Midbrain (tissue), 1 donor: ENCODE results near the gene METTL21A.
"Not testable (repeated sequence)": the region's sequence is repeated elsewhere in the genome, so short reads cannot be mapped to it uniquely, and the experiment has no call there.

ENCODE experiments used
- DNase-seq: peaks from one replicate; lab custom pipeline; 2025; lab: John Stamatoyannopoulos, UW

The METTL21A gene

DNA sequence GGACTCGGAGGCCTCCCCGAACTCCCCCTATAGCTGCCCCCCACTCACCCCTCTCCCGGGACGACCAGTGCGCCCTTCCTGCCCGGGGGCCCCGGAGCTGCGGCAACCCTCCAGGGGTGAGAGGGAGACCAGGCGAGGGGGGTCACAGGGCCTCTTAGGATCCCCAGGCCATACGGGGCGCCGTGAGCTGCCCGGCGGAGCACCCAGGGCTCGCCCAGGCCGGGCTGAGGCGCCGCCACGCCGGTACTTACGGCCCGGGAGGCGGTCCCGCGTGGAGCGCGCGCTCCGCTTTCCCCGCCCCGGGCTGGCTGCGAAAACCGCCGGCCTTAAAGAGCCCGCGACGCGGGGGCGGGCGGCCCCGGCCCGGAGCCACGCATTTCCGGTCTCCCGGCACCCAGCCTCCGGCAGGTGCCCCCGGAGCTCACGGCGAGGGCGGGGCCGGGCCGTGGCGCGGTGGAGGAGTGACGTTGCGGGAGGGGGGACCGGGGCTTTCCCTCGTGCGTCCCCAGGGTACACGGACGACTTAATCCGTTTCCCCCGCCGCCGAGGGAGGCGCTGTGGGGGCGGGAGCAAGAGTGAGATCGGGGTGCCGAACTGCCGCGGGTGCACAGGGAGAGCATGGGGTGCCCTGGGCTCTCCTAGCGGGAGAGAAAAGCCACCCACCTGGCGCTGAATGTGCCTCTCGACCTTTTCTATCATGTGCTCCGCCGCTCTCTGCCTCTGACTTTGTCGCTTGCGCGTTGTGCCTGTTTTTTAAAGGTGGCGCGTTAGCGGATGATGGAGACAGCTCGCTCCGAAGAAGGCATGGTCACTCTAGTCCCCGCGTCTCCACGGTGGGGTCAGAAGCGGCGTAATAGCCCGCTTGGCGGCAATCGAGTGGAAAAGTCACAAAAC is at the start of gene METTL21A:
Gene METTL21A, minus strand, starts transcription at position 381 of the 894 bp plus-strand sequence. CDS start 1,019 bp downstream, outside the sequence.
- DNase-seq = peak; percentile 91

DNA sequence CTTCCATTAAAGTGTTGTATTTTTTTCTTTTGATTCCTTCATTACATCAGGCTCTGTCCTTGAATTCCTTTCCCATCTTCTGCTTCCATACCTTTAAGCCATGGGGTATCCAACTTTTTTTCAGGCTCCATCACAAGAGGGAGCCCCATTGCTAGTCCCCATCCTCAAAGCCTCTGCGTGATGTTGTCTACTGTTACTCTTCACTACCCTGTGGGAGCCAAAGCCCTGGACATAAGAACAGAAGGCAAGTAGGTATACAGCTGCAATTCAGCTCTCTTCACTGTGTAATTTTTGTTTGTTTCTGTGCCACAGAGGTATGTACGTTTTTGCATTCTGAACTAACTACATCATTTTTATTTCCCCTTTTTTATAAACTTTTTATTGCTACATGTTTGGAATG is 49.6 kb upstream of the METTL21A start:
- DNase-seq = no peak

DNA sequence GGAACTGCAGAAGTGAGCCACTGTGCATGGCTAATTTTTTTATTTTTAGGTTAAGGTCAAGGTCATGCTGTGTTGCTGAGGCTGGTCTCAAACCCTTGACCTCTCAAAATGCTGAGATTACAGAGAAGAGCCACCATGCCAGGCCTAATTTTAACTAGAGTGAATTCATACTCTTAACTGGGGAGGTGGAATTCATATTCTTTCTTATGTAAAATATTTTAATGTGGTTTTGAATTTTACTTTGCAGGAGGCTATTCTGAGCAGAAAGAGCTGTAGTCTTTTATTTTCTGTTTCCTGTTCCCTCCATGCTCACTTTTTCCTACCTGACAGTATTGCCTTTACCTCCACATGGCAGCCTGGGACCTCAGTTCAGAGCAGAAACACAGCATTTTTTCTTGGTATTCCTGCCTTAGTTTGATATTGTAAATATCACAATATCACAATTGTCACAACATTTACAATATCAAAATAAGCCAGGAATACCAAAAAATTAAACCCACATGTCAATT is 49.1 kb upstream of the METTL21A start:
- DNase-seq = no peak

DNA sequence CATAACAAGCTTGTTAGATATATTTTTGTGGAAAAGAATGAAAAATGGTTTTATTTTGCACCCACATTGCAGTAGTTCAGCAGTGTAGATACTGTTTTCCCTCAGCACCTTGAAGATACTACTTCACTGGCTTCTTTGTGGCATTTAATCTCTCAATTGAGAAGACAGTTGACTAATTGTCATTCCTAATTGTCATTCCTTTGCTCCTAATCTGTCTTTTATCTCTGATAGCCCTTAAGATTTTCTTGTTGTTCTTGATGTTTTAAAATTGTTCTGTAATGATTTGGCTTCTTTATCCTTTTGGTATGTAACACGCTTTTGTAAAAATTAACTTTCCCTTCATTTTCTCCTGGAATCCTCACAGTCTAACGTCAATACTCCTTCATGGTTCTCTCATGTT is 48.2 kb upstream of the METTL21A start:
- DNase-seq = no peak

DNA sequence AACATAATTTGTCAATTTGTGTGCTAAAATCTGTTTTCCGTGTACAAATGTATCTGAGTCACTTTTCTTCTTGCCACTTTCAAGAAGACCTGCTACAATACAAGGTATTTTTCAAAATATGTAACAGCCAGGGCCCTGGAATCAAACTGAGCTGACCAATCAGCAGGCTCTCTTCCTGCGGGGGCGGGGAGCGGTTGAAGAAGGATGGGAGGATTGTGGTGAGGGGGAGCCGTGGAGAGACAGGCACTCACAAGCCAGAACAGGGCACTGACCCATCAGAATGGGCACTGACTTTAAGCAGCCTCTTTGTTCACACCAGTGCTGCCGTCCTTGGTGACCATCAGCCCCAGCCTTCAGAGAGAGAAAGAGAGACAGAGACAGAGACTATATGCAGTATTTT is 45.7 kb upstream of the METTL21A start:
- no peak for DNase-seq

DNA sequence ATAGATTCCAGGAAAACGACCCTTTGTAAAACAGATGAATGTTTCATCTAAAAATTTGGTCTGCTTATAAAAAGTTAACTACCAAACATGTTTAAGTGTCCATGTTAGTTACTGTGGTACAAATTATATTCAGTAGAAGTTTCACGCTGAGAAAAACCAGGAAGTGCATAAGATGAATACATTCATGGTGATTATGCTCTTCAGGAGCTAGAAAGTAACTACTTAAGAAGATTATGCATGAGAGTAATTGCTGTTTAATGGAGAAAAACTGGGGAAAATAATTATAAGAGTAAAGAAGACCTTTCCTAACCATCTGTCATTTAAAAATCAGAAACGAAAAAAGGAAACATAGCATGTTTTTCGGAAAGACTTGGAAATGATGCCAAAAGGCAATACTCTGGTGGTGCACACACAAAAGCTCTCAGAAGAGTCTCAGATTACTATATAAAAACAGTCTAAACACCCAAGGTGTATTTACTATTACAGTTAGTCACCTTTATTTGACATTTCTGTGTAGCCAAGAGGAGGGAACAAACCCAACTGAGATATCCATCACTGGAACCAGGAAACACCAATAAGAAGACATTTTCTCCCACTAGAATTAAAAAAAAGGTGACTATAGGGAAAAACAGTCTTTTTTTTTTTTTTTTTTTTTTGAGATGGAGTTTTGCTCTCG is 38.8 kb upstream of the METTL21A start:
- no peak for DNase-seq

DNA sequence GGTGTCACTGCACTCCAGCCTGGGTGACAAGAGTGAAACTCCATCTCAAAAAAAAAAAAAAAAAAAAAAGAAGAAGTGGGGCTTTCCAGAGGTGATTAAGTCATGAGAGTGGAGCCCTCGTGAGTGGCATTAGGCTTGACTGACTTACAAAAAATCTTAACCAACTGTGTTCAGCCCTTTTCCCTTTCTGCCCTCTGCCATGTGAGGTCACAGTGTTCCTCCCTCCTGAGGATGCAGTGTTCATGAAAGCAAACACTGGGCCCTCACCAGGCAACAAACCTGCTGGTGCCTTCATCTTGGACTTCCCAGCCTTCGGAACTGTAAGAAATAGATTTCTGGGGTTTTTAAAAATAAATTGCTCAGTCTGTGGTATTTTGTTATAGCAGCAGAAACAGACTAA is 37.0 kb upstream of the METTL21A start:
- DNase-seq = no peak

DNA sequence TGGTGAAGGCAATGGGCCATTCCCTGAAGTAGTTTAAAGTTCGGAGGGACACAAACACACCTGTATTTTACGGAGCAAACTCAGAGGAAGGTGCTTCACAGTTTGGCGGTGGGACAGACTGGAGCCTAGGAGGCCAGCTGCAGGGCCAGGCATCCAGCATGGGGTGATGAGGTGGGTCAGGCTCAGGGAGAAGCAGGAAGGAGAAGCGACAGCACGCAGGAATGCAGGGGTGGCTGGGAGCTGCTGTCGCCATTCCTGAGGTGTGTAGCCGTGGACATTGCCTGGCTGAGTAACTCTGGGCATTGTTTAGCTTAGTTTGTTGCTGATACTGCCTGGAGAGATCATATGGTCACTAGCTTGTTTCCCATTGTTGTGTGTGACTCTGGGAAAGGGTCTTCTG is 35.8 kb upstream of the METTL21A start:
- no peak for DNase-seq

DNA sequence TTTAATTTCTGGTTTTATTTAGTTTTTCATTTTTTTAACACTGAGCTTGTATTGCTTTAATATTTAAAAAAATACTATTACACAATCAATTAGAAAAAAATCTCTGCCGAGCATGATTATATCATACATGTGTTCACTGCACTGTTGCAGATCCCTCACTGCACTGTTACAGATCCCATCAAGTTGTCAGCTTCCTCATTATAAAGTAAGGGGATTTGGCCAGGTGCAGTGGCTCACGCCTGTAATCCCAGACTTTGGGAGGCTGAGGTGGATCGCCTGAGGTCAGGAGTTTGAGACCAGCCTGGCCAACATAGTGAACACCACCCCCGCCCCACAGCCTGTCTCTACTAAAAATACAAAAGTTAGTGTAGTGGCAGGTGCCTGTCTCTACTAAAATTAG is 33.0 kb upstream of the METTL21A start:
- DNase-seq = no peak

DNA sequence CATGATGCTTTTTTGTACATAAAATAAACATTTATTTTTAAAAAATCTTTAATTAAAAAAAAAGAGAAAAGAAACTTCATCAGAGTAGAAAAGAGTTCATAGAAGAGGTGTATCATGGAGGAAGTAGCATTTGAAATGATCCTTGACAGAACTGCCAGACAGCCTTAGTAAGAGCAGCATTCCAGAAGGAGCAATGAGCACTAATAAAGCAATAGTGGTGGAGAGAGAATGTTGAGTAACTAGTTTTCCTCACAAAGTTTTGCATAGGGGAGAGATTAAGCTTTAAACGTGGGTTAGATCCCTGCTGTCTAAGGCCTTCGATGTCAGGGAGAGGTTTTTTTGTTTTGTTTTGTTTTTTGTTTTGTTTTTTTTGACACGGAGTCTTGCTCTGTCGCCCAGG is 29.8 kb upstream of the METTL21A start:
- DNase-seq = no peak

DNA sequence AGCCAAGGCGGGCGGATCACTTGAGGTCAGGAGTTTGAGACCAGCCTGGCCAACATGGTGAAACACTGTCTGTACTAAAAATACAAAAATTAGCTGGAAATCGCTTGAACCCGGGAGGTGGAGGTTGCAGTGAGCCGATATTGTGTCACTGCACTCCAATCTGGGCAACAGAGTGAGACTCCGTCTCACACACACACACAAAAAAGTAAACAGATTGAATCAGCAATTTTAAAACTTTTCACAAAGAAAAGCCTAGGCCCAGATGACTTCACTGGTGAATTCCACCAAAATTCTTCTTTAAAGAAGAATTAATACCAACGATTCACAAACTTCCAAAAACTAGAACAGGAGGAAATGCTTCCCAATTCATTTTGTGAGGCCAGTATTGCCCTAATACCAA is 21.4 kb upstream of the METTL21A start:
- not testable (repeated sequence) for DNase-seq

DNA sequence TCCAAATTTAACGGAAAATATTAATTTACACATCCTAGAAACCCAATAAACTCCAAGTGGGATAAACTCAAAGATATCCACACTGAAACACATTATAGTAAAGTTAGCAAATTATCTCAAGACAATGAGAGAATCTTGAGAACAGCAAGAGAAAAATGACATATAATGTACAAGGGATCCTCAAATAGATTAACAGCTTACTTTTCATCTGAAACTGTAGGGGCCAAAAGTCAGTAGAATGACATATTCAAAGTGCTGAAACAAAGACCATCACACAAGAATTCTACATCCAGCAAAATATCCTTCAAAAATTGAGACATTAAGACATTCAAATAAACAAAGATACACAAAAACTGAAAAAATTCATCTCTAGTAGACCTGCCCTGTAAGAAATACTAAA is 18.7 kb upstream of the METTL21A start:
- DNase-seq = no peak

DNA sequence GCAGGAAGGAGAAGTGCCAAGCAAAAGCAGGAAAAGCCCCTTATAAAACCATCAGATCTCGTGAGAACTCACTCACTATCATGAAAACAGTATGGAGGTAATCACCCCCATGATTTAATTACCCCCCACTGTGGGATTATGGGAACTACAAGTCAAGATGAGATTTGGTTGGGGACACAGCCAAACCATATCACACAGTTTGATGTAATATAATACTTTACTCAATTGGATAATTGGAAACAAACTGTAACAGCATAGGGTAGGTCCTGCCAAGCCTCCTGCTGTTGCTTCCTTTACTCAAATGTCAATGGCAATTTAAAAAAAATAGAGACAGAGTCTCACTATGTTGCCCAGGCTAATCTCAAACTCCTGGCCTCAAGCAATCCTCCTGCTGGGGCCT is 15.5 kb upstream of the METTL21A start:
- no peak for DNase-seq

DNA sequence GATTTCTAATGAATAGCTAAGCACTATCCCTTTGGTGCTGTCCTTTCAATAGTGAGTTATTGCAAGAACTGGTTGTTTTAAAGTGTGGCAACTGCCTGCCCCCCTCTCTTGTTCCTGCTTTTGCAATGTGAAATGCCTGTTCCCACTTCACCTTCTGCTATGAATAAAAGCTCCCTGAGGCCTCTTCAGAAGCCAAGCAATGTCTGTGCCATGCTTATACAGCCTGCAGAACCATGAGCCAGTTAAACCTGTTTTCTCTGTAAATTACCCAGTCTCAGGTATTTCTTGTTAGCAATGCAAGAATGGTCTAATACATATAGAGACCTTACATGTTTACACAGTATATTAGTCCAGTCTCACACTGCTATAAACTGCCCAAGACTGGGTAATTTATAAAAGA is 15.0 kb upstream of the METTL21A start:
- DNase-seq = no peak

DNA sequence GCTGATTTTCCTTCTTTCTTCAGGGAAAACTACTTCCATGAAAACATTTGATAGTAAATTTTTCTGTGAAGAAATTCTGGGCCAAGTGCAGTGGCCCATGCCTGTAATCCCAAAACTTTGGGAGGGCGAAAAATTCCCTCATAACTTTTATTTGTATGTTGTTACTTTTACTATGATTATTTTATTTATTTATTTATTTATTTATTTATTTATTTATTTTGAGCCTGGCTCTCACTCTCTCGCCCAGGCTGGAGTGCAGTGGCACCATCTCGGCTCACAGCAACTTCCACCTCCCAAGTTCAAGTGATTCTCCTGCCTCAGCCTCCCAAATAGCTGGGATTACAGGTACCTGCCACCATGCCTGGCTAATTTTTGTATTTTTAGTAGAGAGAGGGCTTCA is 14.1 kb upstream of the METTL21A start:
- not testable (repeated sequence) for DNase-seq

DNA sequence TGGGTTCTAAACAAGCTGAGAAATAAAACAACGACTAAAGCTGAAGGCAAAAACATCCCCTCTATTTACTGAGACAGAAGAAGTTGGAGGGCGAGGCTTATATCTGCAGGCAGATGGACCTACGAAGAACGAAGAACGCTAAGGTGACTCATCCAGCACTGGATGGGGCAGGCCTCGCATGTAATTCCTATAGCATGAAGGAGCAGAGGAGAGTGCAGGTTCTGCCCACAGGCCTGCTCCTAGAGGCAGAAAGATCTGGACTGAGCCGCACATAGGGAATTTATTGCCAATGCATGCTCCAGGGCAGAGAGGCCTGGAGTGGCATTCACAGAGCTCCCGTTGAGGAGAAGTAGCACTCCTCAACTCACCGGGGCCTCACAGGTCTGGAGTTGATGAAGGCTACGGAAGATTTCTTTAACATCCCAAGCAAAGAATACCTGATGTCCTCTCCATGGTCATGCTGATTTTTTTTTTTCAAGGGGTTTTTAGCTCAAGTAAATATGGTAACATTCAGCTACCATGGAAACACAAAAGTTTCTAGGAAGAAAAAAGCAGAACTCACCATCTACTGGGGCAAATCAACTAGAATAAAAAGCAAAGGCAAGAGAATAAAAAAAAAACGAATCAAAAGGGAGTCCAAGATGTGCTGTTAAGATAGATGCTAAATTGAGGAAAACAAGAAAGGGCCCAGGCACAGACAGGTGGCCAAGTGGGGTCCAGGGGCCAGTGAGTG is 10.4 kb upstream of the METTL21A start:
- no peak for DNase-seq

DNA sequence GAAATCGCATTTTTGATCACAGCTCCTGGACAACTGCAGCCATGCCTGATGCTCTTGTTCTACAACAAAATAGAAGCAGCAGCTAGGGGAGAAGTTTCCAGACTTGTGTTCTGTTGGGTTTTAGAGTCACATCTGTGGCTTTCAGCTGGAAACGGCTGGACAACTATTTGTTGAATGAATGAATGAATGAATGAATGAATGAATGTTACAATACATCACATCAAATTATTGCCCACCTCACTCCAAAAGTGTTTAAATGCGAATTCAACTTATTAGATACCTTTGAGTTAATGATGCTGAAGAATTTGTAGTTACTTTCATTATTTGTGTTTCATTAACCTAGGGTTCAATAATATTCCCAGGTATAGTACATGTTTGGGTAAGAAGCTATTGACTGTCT is 8.5 kb upstream of the METTL21A start:
- DNase-seq = no peak

DNA sequence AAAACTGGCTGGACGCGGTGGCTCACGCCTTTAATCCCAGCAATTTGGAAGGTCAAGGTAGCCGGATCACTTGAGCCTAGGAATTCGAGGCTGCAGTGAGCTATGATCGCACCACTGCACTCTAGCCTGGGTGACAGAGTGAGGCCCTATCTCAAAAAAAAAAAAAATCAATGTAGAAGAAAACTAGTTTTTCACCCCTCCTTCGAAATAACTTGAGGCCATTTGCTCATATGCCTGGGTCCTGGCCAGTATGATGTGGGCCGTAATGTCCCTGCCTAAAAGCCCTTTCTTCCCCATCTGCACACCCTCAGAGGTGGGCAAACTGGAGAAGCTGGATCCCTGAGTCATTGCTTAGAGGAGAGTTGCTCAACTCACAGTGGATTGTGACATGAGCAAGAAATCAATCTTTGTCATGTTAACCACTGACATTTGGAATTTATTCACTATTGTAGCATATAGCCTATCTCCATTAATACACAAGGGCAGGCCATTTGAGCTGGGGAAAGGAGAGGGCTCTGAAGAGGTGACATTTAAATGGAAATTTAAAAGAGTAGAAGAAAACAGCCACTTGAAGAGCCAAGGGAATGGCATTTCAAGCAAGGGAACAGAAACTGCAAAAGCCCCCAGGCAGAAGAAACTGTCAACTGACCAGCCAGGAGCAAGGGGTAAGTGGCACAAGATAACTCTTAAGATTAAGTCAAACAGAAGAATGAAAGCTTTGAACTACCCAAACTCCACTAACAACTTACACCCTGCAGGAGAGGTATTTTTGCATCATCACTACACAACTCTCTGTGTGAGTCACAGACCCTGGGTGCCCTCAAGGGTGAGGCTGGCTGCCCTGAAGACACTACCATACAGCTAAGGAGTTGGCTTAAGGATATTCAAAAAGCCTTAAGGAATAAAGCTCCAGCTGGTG is 7.6 kb upstream of the METTL21A start:
- no peak for DNase-seq

DNA sequence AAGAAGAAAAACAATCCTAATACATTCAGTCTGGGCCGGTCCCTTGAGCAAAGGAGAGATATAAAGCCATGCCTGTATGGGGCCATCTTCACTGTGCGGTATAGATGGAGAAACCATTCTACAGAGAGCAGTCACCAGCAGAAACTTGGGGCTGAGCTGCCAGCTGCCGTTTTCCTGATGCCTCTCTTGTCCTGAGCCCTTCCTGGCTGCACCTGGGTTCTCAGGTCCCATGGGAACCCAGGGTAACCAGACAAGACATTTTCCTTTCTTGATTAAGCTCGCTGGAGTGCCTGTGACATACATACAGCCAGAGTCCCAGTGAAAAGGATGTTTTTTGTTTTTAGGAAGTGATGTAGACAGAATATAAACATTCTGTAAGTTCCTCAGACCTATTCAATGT is 5.3 kb upstream of the METTL21A start:
- no peak for DNase-seq

DNA sequence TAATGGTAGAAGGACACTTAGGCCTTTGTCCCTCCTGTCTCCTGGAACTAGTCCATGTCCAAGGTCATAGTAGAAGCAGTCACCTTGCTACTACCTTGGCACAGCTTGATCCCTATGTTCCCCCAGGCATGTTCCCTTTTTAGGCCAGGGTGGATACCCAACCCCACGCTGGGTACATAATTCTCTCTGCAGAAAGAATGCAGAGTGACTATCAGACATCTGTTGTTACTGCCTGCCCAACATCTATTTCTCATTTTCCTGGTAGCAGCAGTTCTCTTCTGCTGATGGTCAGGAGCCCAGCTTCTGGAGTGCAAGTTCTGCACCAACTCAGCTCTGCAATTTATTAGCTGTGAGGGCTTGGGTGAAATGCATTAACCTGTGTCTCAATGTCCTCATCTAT is 4.4 kb upstream of the METTL21A start:
- DNase-seq = no peak
